HEK293 (cell line): Measurements from ENCODE around the gene ASXL3.

Source experiments
- CTCF ChIA-PET: fragments of 350-600 bp; formaldehyde crosslinking; extraction: SDS; loops from one replicate; lab custom pipeline; 2021; ENCODE audit warnings: antibody characterized with exemption; lab: Yijun Ruan, JAX
- POLR2A ChIA-PET: fragments of 300-600 bp; formaldehyde crosslinking; extraction: SDS; loops from one replicate; lab custom pipeline; 2020; ENCODE audit warnings: antibody characterized with exemption, inconsistent platforms; lab: Yijun Ruan, JAX
- H3K27ac ChIP-seq: fragments of 200-500 bp; sonication (Bioruptor generic); 2 replicates; pipeline ENCODE4 v1.5.1; 2014; ENCODE audit warnings: low read depth, low read length, control low read depth, inconsistent platforms; ENCODE audit errors: extremely low read depth
- H3K36me3 ChIP-seq, 2 experiments: fragments of 200-500 bp in 1 of 2; sonication (Bioruptor generic) in 1 of 2; 1 replicate in 1 of 2; 2 replicates in 1 of 2; pipeline ENCODE4 v1.5.1; 2014 to 2017; ENCODE audit warnings: inconsistent platforms in 2 of 2, low read length in 2 of 2; ENCODE audit not compliant: control insufficient read depth in 2 of 2, insufficient read depth in 1 of 2
- H3K4me1 ChIP-seq: fragments of 200-500 bp; sonication (Bioruptor generic); 2 replicates; pipeline ENCODE4 v1.5.1; 2014; ENCODE audit warnings: mild to moderate bottlenecking, low read length, inconsistent platforms; ENCODE audit not compliant: control insufficient read depth, insufficient read depth
- H3K4me3 ChIP-seq: 2 replicates; pipeline ENCODE4 v1.5.1; 2011; ENCODE audit warnings: low read depth, mild to moderate bottlenecking, control low read depth, low read length, moderate library complexity
- H3K9me3 ChIP-seq: fragments of 200-500 bp; sonication (Bioruptor generic); 2 replicates; pipeline ENCODE4 v1.5.1; 2014; ENCODE audit warnings: low read depth, low read length, inconsistent platforms; ENCODE audit not compliant: control insufficient read depth, insufficient read depth
- GLI4 ChIP-seq: fragments of 450-650 bp; formaldehyde crosslinking; IDR thresholded peaks from 2 replicates; pipeline ENCODE4 v1.5.1; 2016; ENCODE audit warnings: missing biosample characterization, missing genetic modification characterization
- MZF1 ChIP-seq: fragments of 450-650 bp; formaldehyde crosslinking; IDR thresholded peaks from 2 replicates; pipeline ENCODE4 v1.5.1; 2017; ENCODE audit warnings: missing biosample characterization, missing genetic modification characterization, borderline replicate concordance
- PRDM1 ChIP-seq: fragments of 450-650 bp; formaldehyde crosslinking; IDR thresholded peaks from 2 replicates; pipeline ENCODE4; 2016; ENCODE audit warnings: missing biosample characterization, missing genetic modification characterization
- PRDM10 ChIP-seq: fragments of 450-650 bp; formaldehyde crosslinking; IDR thresholded peaks from 2 replicates; pipeline ENCODE4 v1.5.1; 2016; ENCODE audit warnings: missing biosample characterization, missing genetic modification characterization
- TRIM28 ChIP-seq: IDR thresholded peaks from 2 replicates; pipeline ENCODE4 v1.6.1; 2011; ENCODE audit warnings: low read length, control low read depth, borderline replicate concordance
- ZNF10 ChIP-seq: fragments of 450-650 bp; formaldehyde crosslinking; IDR thresholded peaks from 2 replicates; pipeline ENCODE4 v1.5.1; 2017; ENCODE audit warnings: missing biosample characterization, missing genetic modification characterization
- ZNF112 ChIP-seq: fragments of 450-650 bp; formaldehyde crosslinking; IDR thresholded peaks from 2 replicates; pipeline ENCODE4 v1.5.0; 2017; ENCODE audit warnings: missing biosample characterization, missing genetic modification characterization
- ZNF114 ChIP-seq: fragments of 450-650 bp; formaldehyde crosslinking; IDR thresholded peaks from 2 replicates; pipeline ENCODE4 v1.5.0; 2017; ENCODE audit warnings: missing biosample characterization, missing genetic modification characterization
- ZNF140 ChIP-seq: fragments of 450-650 bp; formaldehyde crosslinking; IDR thresholded peaks from 2 replicates; pipeline ENCODE4 v1.5.1; 2016; ENCODE audit warnings: missing biosample characterization, missing genetic modification characterization
- ZNF292 ChIP-seq: fragments of 450-650 bp; formaldehyde crosslinking; IDR thresholded peaks from 2 replicates; pipeline ENCODE4 v1.5.1; 2016; ENCODE audit warnings: low read depth, missing biosample characterization, missing genetic modification characterization, borderline replicate concordance
- ZNF335 ChIP-seq: fragments of 450-650 bp; formaldehyde crosslinking; conservative IDR thresholded peaks from 2 replicates; pipeline ENCODE4 v1.5.1; 2016; ENCODE audit warnings: missing biosample characterization, missing genetic modification characterization
- ZNF558 ChIP-seq: fragments of 450-650 bp; formaldehyde crosslinking; IDR thresholded peaks from 2 replicates; pipeline ENCODE4 v1.5.1; 2016; ENCODE audit warnings: missing biosample characterization, missing genetic modification characterization
- ZNF623 ChIP-seq: fragments of 450-650 bp; formaldehyde crosslinking; IDR thresholded peaks from 2 replicates; pipeline ENCODE4 v1.5.1; 2016; ENCODE audit warnings: missing biosample characterization, missing genetic modification characterization
- TF ChIP-seq, protein P1 (sequence below): fragments of 450-650 bp; formaldehyde crosslinking; IDR thresholded peaks from 2 replicates; pipeline ENCODE4 v1.5.1; 2016; ENCODE audit warnings: missing biosample characterization, missing genetic modification characterization, low read depth
- TF ChIP-seq, protein P2 (sequence below): fragments of 450-650 bp; formaldehyde crosslinking; IDR thresholded peaks from 2 replicates; pipeline ENCODE4 v1.5.1; 2016; ENCODE audit warnings: missing biosample characterization, missing genetic modification characterization, low read depth

Gene ASXL3

DNA sequence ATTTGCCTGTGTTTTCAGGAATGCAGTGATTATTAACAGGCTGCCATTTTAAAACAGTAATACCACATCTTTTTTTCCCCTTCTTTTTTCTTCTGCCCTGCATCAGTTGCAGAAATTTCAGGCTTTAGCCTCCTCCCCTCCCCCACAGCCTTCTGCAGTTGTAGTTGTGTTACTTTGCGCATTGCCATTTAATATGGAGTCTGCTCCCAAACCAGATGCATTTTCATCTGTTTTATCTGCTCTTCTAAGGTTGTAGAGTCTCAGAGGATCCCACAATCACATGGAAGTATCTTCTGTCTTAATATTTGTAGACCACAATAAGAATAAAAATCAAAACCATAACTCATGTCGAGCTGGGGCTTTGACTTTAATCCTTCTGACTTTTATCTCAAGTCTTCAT is 3.8 kb downstream of the ASXL3 start:
- ChIA-PET CTCF (interaction anchor here (0.5 to 0.7 kb wide), 2 partner anchors 25 to 249 kb away, joined by 3 read pairs; no protein-coding TSS in a partner anchor), POLR2A (no interaction called here)
- Histone ChIP-seq H3K9me3 (no peaks in the 10 kb centered on the region), H3K4me1 (no peaks in the 10 kb centered on the region; the same call in none of the 2 replicates), H3K4me3 (no peak overlapping the region), H3K27ac (no peak overlapping the region), H3K36me3 (no peaks in the 10 kb centered on the region)
- TF ChIP-seq GLI4 (tag by site-specific recombination) (no peak), TRIM28 (0 out of 2 replicates have a peak, but pooled peaks have one; percentile 73), ZNF623 (tag by site-specific recombination) (no peak), ZNF140 (no peak), ZNF335 (tag by site-specific recombination) (0 out of 2 replicates have a peak, but pooled peaks have one; percentile 13), ZNF292 (tag by site-specific recombination) (no peak), ZNF112 (tag by site-specific recombination) (no peak)
- TF ChIP-seq, protein P1, sequence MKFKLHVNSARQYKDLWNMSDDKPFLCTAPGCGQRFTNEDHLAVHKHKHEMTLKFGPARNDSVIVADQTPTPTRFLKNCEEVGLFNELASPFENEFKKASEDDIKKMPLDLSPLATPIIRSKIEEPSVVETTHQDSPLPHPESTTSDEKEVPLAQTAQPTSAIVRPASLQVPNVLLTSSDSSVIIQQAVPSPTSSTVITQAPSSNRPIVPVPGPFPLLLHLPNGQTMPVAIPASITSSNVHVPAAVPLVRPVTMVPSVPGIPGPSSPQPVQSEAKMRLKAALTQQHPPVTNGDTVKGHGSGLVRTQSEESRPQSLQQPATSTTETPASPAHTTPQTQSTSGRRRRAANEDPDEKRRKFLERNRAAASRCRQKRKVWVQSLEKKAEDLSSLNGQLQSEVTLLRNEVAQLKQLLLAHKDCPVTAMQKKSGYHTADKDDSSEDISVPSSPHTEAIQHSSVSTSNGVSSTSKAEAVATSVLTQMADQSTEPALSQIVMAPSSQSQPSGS = no peak
- TF ChIP-seq, protein P2, sequence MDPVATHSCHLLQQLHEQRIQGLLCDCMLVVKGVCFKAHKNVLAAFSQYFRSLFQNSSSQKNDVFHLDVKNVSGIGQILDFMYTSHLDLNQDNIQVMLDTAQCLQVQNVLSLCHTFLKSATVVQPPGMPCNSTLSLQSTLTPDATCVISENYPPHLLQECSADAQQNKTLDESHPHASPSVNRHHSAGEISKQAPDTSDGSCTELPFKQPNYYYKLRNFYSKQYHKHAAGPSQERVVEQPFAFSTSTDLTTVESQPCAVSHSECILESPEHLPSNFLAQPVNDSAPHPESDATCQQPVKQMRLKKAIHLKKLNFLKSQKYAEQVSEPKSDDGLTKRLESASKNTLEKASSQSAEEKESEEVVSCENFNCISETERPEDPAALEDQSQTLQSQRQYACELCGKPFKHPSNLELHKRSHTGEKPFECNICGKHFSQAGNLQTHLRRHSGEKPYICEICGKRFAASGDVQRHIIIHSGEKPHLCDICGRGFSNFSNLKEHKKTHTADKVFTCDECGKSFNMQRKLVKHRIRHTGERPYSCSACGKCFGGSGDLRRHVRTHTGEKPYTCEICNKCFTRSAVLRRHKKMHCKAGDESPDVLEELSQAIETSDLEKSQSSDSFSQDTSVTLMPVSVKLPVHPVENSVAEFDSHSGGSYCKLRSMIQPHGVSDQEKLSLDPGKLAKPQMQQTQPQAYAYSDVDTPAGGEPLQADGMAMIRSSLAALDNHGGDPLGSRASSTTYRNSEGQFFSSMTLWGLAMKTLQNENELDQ (tag by site-specific recombination) = no peak

GRCh38 chr18:33583901-33584300 is 5.9 kb downstream of the ASXL3 start:
- POLR2A ChIA-PET = no interaction called here
- TF ChIP-seq PRDM10 (tag by site-specific recombination) (peak; percentile 67), ZNF10 (tag by site-specific recombination) (peak; percentile 76; the same call in 1 of the 2 replicates), PRDM1 (tag by site-specific recombination) (peak; percentile 42; the same call in 1 of the 2 replicates), ZNF114 (tag by site-specific recombination) (no peak), ZNF558 (tag by site-specific recombination) (no peak), MZF1 (no peak)
- no peak overlapping the region for H3K27ac ChIP-seq
- H3K4me3 ChIP-seq = no peak overlapping the region
- CTCF ChIA-PET = interaction anchor here (0.6 kb wide), 1 partner anchor 352 kb away, joined by 3 read pairs; no protein-coding TSS in a partner anchor
- H3K36me3 ChIP-seq = no peaks in the 10 kb centered on the region
- H3K4me1 ChIP-seq = no peaks in the 10 kb centered on the region; the same call in none of the 2 replicates
- H3K9me3 ChIP-seq = no peaks in the 10 kb centered on the region
